HepG2 (cell line): ENCODE measurements around the gene DNM1L. TPM values are rescaled to one million over a fixed set of nuclear protein-coding genes. Genes with fewer than 3 reads are reported as not detected.
A peak's percentile ranks its signal among the peaks of the same experiment; 100 is the strongest.

Source experiments
- ARID4A ChIP-seq: sonication (generic); formaldehyde crosslinking; IDR thresholded peaks from 2 replicates; pipeline ENCODE4 v1.5.0; 2020; ENCODE audit warnings: mild to moderate bottlenecking, missing genetic modification reagents, borderline replicate concordance
- CBX5 ChIP-seq: sonication (generic); formaldehyde crosslinking; IDR thresholded peaks from 2 replicates; pipeline ENCODE4 v1.4.0; 2020; ENCODE audit warnings: missing genetic modification reagents, borderline replicate concordance
- EED ChIP-seq: sonication (generic); formaldehyde crosslinking; IDR thresholded peaks from 2 replicates; pipeline ENCODE4 v1.5.0; 2020; ENCODE audit warnings: mild to moderate bottlenecking, missing genetic modification reagents
- GABPB1 ChIP-seq: IDR thresholded peaks from 2 replicates; pipeline ENCODE4 v1.6.1; 2016; ENCODE audit warnings: mild to moderate bottlenecking, missing genetic modification reagents, moderate library complexity, missing compliant biosample characterization
- GLI4 ChIP-seq: sonication (generic); formaldehyde crosslinking; IDR thresholded peaks from 2 replicates; pipeline ENCODE4 v1.5.1; 2020; ENCODE audit warnings: missing genetic modification reagents, mild to moderate bottlenecking, moderate library complexity, borderline replicate concordance
- HDAC1 ChIP-seq: sonication (generic); formaldehyde crosslinking; IDR thresholded peaks from 2 replicates; pipeline ENCODE4 v1.5.1; 2020; ENCODE audit warnings: mild to moderate bottlenecking, missing genetic modification reagents
- HDAC2 ChIP-seq: sonication (generic); formaldehyde crosslinking; IDR thresholded peaks from 2 replicates; pipeline ENCODE4 v1.4.0; 2020; ENCODE audit warnings: missing genetic modification reagents
- HNF4G ChIP-seq, 2 experiments: sonication (generic) in 1 of 2; formaldehyde crosslinking in 1 of 2; IDR thresholded peaks; 2 replicates each; pipeline versions ENCODE4 v1.4.0 to v1.6.1; 2011 to 2020; ENCODE audit warnings: borderline replicate concordance in 2 of 2, low read depth in 2 of 2, mild to moderate bottlenecking in 2 of 2, low read length in 1 of 2, missing genetic modification reagents in 1 of 2, moderate library complexity in 1 of 2
- KMT2B ChIP-seq: IDR thresholded peaks from 2 replicates; pipeline ENCODE4 v1.6.1; 2016; ENCODE audit warnings: missing genetic modification reagents, missing compliant biosample characterization
- ZNF143 ChIP-seq: sonication (generic); formaldehyde crosslinking; IDR thresholded peaks from 2 replicates; pipeline ENCODE4 v1.4.0; 2020; ENCODE audit warnings: missing genetic modification reagents
- ZNF776 ChIP-seq: sonication (generic); formaldehyde crosslinking; IDR thresholded peaks from 2 replicates; pipeline ENCODE4 v1.4.0; 2020; ENCODE audit warnings: mild to moderate bottlenecking, missing genetic modification reagents
- polyA plus RNA-seq, 8 experiments: library from polyadenylated mRNA; depleted of rRNA in 3 of 8; stranded (reverse) in 7 of 8; unstranded in 1 of 8; fragments of >200 nt; fragmentation: Illumina TruSeq in 4 of 8; extraction: Trizol in 4 of 8; gene quantifications; 2 replicates each; pipeline versions ENCODE4 v1.2.1 to v1.2.3, GENCODE V29; 2011 to 2016; ENCODE audit warnings: low read depth in 4 of 8, missing spikeins in 1 of 8, mixed read lengths in 1 of 8; ENCODE audit not compliant: insufficient read depth in 1 of 8
- total RNA-seq, 5 experiments: library from RNA; depleted of rRNA; stranded (reverse); fragments of >200 nt; fragmentation: Illumina TruSeq; extraction: Trizol; gene quantifications; 2 replicates each; pipeline ENCODE4 v1.2.3, GENCODE V29; 2016; ENCODE audit warnings: low read depth in 1 of 5
- TF ChIP-seq, protein P1 (sequence below): IDR thresholded peaks from 2 replicates; pipeline ENCODE4 v1.6.1; 2012; ENCODE audit warnings: low read length, improper control_type of control experiment
- TF ChIP-seq, protein P2 (sequence below): IDR thresholded peaks from 2 replicates; pipeline ENCODE4 v1.6.1; 2016; ENCODE audit warnings: low read depth, control low read depth
- TF ChIP-seq, protein P3 (sequence below): IDR thresholded peaks from 2 replicates; pipeline ENCODE4 v1.6.1; 2016; ENCODE audit warnings: low read depth
- TF ChIP-seq, protein P4 (sequence below): sonication (generic); formaldehyde crosslinking; IDR thresholded peaks from 2 replicates; pipeline ENCODE4 v1.4.0; 2020; ENCODE audit warnings: mild to moderate bottlenecking, missing genetic modification reagents

Gene DNM1L
- total and polyA plus RNA-seq, 2 of the 13 experiments (the other 11 are each of a cell fraction or from before 2014, with no cell fraction given) = 35.9 to 65.8 TPM

- TF ChIP-seq, protein P1, sequence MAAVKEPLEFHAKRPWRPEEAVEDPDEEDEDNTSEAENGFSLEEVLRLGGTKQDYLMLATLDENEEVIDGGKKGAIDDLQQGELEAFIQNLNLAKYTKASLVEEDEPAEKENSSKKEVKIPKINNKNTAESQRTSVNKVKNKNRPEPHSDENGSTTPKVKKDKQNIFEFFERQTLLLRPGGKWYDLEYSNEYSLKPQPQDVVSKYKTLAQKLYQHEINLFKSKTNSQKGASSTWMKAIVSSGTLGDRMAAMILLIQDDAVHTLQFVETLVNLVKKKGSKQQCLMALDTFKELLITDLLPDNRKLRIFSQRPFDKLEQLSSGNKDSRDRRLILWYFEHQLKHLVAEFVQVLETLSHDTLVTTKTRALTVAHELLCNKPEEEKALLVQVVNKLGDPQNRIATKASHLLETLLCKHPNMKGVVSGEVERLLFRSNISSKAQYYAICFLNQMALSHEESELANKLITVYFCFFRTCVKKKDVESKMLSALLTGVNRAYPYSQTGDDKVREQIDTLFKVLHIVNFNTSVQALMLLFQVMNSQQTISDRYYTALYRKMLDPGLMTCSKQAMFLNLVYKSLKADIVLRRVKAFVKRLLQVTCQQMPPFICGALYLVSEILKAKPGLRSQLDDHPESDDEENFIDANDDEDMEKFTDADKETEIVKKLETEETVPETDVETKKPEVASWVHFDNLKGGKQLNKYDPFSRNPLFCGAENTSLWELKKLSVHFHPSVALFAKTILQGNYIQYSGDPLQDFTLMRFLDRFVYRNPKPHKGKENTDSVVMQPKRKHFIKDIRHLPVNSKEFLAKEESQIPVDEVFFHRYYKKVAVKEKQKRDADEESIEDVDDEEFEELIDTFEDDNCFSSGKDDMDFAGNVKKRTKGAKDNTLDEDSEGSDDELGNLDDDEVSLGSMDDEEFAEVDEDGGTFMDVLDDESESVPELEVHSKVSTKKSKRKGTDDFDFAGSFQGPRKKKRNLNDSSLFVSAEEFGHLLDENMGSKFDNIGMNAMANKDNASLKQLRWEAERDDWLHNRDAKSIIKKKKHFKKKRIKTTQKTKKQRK = no peak
- TF ChIP-seq ZNF143 (CRISPR knock-in tag) (no peak), HNF4G (IDR thresholded peaks at IDR 0.05; ENCODE audit: borderline replicate concordance, low read depth, low read length) (no peak), HNF4G (CRISPR knock-in tag; IDR thresholded peaks at IDR 0.05; ENCODE audit: borderline replicate concordance, low read depth) (0 out of 2 replicates have a peak, but pooled peaks have one; percentile 37), ZNF776 (CRISPR knock-in tag) (peak; percentile 43; the same call in 1 of the 2 replicates), GLI4 (no peak), EED (no peak), KMT2B (peak; percentile 17; the same call in 1 of the 2 replicates), HDAC1 (CRISPR knock-in tag) (peak; percentile 83), HDAC2 (CRISPR knock-in tag) (0 out of 2 replicates have a peak, but pooled peaks have one; percentile 4), ARID4A (CRISPR knock-in tag) (peak; percentile 81), GABPB1 (CRISPR knock-in tag) (peak; percentile 82), CBX5 (CRISPR knock-in tag) (peak; percentile 32; the same call in 1 of the 2 replicates)
- TF ChIP-seq, protein P2, sequence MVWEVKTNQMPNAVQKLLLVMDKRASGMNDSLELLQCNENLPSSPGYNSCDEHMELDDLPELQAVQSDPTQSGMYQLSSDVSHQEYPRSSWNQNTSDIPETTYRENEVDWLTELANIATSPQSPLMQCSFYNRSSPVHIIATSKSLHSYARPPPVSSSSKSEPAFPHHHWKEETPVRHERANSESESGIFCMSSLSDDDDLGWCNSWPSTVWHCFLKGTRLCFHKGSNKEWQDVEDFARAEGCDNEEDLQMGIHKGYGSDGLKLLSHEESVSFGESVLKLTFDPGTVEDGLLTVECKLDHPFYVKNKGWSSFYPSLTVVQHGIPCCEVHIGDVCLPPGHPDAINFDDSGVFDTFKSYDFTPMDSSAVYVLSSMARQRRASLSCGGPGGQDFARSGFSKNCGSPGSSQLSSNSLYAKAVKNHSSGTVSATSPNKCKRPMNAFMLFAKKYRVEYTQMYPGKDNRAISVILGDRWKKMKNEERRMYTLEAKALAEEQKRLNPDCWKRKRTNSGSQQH (CRISPR knock-in tag) = peak; percentile 25; the same call in 1 of the 2 replicates
- TF ChIP-seq, protein P3, sequence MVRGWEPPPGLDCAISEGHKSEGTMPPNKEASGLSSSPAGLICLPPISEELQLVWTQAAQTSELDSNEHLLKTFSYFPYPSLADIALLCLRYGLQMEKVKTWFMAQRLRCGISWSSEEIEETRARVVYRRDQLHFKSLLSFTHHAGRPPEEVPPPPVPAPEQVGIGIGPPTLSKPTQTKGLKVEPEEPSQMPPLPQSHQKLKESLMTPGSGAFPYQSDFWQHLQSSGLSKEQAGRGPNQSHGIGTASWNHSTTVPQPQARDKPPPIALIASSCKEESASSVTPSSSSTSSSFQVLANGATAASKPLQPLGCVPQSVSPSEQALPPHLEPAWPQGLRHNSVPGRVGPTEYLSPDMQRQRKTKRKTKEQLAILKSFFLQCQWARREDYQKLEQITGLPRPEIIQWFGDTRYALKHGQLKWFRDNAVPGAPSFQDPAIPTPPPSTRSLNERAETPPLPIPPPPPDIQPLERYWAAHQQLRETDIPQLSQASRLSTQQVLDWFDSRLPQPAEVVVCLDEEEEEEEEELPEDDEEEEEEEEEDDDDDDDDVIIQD = peak; percentile 31; the same call in 1 of the 2 replicates
- TF ChIP-seq, protein P4, sequence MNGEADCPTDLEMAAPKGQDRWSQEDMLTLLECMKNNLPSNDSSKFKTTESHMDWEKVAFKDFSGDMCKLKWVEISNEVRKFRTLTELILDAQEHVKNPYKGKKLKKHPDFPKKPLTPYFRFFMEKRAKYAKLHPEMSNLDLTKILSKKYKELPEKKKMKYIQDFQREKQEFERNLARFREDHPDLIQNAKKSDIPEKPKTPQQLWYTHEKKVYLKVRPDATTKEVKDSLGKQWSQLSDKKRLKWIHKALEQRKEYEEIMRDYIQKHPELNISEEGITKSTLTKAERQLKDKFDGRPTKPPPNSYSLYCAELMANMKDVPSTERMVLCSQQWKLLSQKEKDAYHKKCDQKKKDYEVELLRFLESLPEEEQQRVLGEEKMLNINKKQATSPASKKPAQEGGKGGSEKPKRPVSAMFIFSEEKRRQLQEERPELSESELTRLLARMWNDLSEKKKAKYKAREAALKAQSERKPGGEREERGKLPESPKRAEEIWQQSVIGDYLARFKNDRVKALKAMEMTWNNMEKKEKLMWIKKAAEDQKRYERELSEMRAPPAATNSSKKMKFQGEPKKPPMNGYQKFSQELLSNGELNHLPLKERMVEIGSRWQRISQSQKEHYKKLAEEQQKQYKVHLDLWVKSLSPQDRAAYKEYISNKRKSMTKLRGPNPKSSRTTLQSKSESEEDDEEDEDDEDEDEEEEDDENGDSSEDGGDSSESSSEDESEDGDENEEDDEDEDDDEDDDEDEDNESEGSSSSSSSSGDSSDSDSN (CRISPR knock-in tag) = peak; percentile 69
Observed at GRCh38 chr12:32755051-32755653, 76.1 kb downstream of the DNM1L start (continued).
